BJ (cell line): Measurements from ENCODE around the gene CLEC6A. TPM values are rescaled to one million over a fixed set of nuclear protein-coding genes. Genes with fewer than 3 reads are reported as not detected.

Experiments used
- CTCF ChIA-PET: fragments of 350-600 bp; formaldehyde crosslinking; extraction: SDS; loops from one replicate; lab custom pipeline; 2021; ENCODE audit warnings: antibody characterized with exemption, inconsistent platforms; lab: Yijun Ruan, JAX
- POLR2A ChIA-PET: fragments of 300-600 bp; sonication (Branson Sonifier 250); formaldehyde crosslinking; extraction: SDS; loops from one replicate; lab custom pipeline; 2021; ENCODE audit warnings: antibody characterized with exemption; lab: Charles Lee
- DNase-seq: peaks from one replicate; pipeline ENCODE4 v3.0.0-alpha.2; 2011; ENCODE audit warnings: low read depth
- H3K27me3 ChIP-seq: 2 replicates; pipeline ENCODE4 v1.6.0; 2011; ENCODE audit warnings: low read length; ENCODE audit not compliant: control insufficient read depth, insufficient read depth
- H3K36me3 ChIP-seq: 2 replicates; pipeline ENCODE4 v1.5.1; 2011; ENCODE audit warnings: low read length; ENCODE audit not compliant: control insufficient read depth, insufficient read depth
- H3K4me3 ChIP-seq: 2 replicates; pipeline ENCODE4 v1.5.1; 2011; ENCODE audit warnings: low read depth, mild to moderate bottlenecking, control low read depth, low read length
- CTCF ChIP-seq: IDR thresholded peaks from 2 replicates; pipeline ENCODE4 v1.5.1; 2011; ENCODE audit warnings: low read depth, mild to moderate bottlenecking, control low read depth, inconsistent platforms, low read length, moderate library complexity; ENCODE audit not compliant: insufficient read depth
- polyA plus RNA-seq: library from polyadenylated mRNA; depleted of rRNA; stranded (reverse); fragments of >200 nt; gene quantifications from 2 replicates; pipeline ENCODE4 v1.2.3, GENCODE V29; 2011

CLEC6A gene
- polyA plus RNA-seq, 1 experiment = not detected

GRCh38 chr12:8461426-8461825 lies 5.7 kb downstream of the CLEC6A start:
- TF ChIP-seq CTCF = no peak
- no peaks in the 10 kb centered on the region for H3K27me3 ChIP-seq
- ChIA-PET CTCF (interaction anchor here (0.9 kb wide), 1 partner anchor 11 kb away, joined by 3 read pairs; no protein-coding TSS in a partner anchor), POLR2A (no interaction called here)
- DNase-seq = no peak
- H3K36me3 ChIP-seq = no peaks in the 10 kb centered on the region
- H3K4me3 ChIP-seq = no peak overlapping the region

GRCh38 chr12:8465301-8465996 lies 9.7 kb downstream of the CLEC6A start:
- POLR2A ChIA-PET = no interaction called here

GRCh38 chr12:8466241-8466640 lies 10.5 kb downstream of the CLEC6A start:
- ChIA-PET POLR2A (no interaction called here), CTCF (no interaction called here)
- no peaks in the 10 kb centered on the region for H3K27me3 ChIP-seq
- no peak for TF ChIP-seq CTCF
- no peak for DNase-seq
- no peak overlapping the region for H3K4me3 ChIP-seq
- H3K36me3 ChIP-seq = no peaks in the 10 kb centered on the region

More at GRCh38 chr12:8465301-8465996, 9.7 kb downstream of the CLEC6A start:
- H3K27me3 ChIP-seq = no peaks in the 10 kb centered on the region
- DNase-seq = no peak
- H3K4me3 ChIP-seq = no peak overlapping the region
- CTCF ChIA-PET = no interaction called here
- TF ChIP-seq CTCF = no peak
- no peaks in the 10 kb centered on the region for H3K36me3 ChIP-seq

- POLR2A ChIA-PET = no interaction called here
- Histone ChIP-seq H3K27me3 (no peaks in the 10 kb centered on the region), H3K4me3 (no peak overlapping the region), H3K36me3 (no peaks in the 10 kb centered on the region)
- no peak for DNase-seq
- CTCF ChIA-PET = no interaction called here
- TF ChIP-seq CTCF = no peak
These were observed 15.3 kb downstream of the CLEC6A start for GRCh38 chr12:8471090-8471489.

GRCh38 chr12:8475508-8476203 lies 19.9 kb downstream of the CLEC6A start:
- TF ChIP-seq CTCF = no peak
- ChIA-PET CTCF (no interaction called here), POLR2A (no interaction called here)
- Histone ChIP-seq H3K4me3 (no peak overlapping the region), H3K27me3 (no peaks in the 10 kb centered on the region), H3K36me3 (no peaks in the 10 kb centered on the region)
- no peak for DNase-seq
